Activated T-helper 9 cell treated with anti-CD3 and anti-CD28 coated beads, Interleukin-2, amount 50 U/mL, for 16 hours (primary cell): ENCODE results near the gene NFAM1.

ENCODE experiments used
- DNase-seq: peaks from one replicate; pipeline ENCODE4 v3.0.0-alpha.2; 2020; ENCODE audit warnings: low read depth

Gene NFAM1

GRCh38 chr22:42334875-42335512 is 97.2 kb downstream of the NFAM1 start:
- no peak for DNase-seq

DNA sequence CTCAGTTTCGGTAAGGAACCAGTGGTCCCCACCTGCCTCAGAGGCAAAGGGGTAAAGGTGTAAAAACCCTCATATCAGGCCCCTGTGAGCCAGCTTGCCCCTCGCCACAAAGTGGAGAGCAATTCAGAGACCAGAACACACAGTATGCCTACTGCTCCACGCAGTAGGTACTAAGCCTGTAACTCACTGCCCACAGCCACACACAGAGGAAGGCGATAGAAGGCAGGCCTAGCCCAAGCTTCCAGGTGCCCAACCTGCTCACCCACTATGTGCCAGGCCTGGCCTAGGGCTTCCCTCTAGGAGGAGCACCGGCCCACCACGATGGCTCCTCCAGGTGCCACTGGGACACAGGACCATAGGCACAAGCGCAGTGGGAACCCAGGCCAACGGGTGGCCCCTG is 98.7 kb downstream of the NFAM1 start:
- no peak for DNase-seq

- DNase-seq = no peak
These were observed 100.1 kb downstream of the NFAM1 start for GRCh38 chr22:42332089-42332488.

- DNase-seq = no peak
These were observed 101.2 kb downstream of the NFAM1 start for GRCh38 chr22:42331014-42331413.
